NCI-H1092 (cell line): Measurements from ENCODE around the gene ZNF467.
A peak's percentile ranks its signal among the peaks of the same experiment; 100 is the strongest.

Experiments used
- DNase-seq: peaks from one replicate; lab custom pipeline; 2025; lab: John Stamatoyannopoulos, UW

The ZNF467 gene

GRCh38 chr7:149743476-149744255 is 29.7 kb downstream of the ZNF467 start:
- no peak for DNase-seq

- peak; percentile 82 for DNase-seq
These were observed 31.2 kb downstream of the ZNF467 start for GRCh38 chr7:149742075-149742701.

GRCh38 chr7:149741629-149742028 is 31.8 kb downstream of the ZNF467 start:
- DNase-seq = peak; percentile 13

GRCh38 chr7:149736478-149737360 is 36.7 kb downstream of the ZNF467 start:
- DNase-seq = no peak

- no peak for DNase-seq
These were observed 37.5 kb downstream of the ZNF467 start for GRCh38 chr7:149735779-149736477.

GRCh38 chr7:149735181-149735602 is 38.2 kb downstream of the ZNF467 start:
- no peak for DNase-seq

GRCh38 chr7:149734791-149735075 is 38.7 kb downstream of the ZNF467 start:
- no peak for DNase-seq

- no peak for DNase-seq
These were observed 39.2 kb downstream of the ZNF467 start for GRCh38 chr7:149733924-149734790.

GRCh38 chr7:149733131-149733923 is 40.1 kb downstream of the ZNF467 start:
- no peak for DNase-seq

GRCh38 chr7:149732611-149733010 is 40.8 kb downstream of the ZNF467 start:
- no peak for DNase-seq

- no peak for DNase-seq
These were observed 41.3 kb downstream of the ZNF467 start for GRCh38 chr7:149732111-149732561.

GRCh38 chr7:149731207-149731955 is 42.0 kb downstream of the ZNF467 start:
- no peak for DNase-seq

- no peak for DNase-seq
These were observed 43.2 kb downstream of the ZNF467 start for GRCh38 chr7:149729983-149730801.

GRCh38 chr7:149729586-149729982 is 43.8 kb downstream of the ZNF467 start:
- DNase-seq = no peak

- DNase-seq = no peak
These were observed 44.7 kb downstream of the ZNF467 start for GRCh38 chr7:149728491-149729375.

GRCh38 chr7:149727899-149728476 is 45.4 kb downstream of the ZNF467 start:
- no peak for DNase-seq
